ENCODE data around the gene OLFM1. TPM values are rescaled to one million over a fixed set of nuclear protein-coding genes. Genes with fewer than 3 reads are reported as not detected.

OLFM1 gene
- total RNA-seq, 4 donors from 2014 or later = 13.5 to 32.8 (median 25.6) TPM

DNA sequence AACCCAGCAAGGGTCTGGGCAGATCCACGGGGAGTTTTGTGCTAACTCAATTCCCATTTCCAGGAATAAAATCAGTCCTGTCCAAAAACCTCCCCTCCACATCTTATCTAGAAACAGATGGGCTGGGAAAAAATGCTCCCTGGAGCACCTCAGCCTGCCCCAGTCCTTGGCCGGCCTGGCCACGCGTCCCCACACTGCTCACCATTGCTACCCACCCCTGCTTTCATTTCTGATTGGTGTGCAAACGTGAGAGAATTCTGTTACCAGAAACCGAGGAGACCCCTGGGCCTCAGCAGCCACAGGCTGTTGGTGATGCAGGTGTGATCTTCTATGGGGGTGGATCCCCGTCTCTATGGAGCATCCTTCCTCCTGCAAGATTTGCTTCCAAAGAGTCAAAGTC lies 38.0 kb upstream of the OLFM1 start:
- ATAC-seq = no peak
- TF ChIP-seq CTCF (IDR thresholded peaks at IDR 0.05) = no peak
- no peak for TF ChIP-seq POLR2AphosphoS5 (IDR thresholded peaks at IDR 0.05)
- TF ChIP-seq POLR2A (IDR thresholded peaks at IDR 0.05) = no peak
- TF ChIP-seq EP300 (IDR thresholded peaks at IDR 0.05) = no peak
- Histone ChIP-seq H3K4me3 (no peak overlapping the region), H3K4me1 (no peaks in the 10 kb centered on the region), H3K36me3 (no peaks in the 10 kb centered on the region), H3K9me3 (peaks cover 0 to 17% (median 0%) of the 10 kb centered on the region in 3 donors), H3K27me3 (peaks cover 86% of the 10 kb centered on the region), H3K27ac (no peak overlapping the region)
- 73 to 81% methylated on average over 3 to 6 of the region's 7 CpGs for WGBS, 2 donors (ENCODE audit: low coverage in 1 of 2)

- WGBS, 2 donors (ENCODE audit: low coverage in 1 of 2) = 72 to 80% methylated on average over 13 to 14 of the region's 31 CpGs
- peaks cover 85% of the 10 kb centered on the region for H3K27me3 ChIP-seq
- H3K4me3 ChIP-seq = no peak overlapping the region
- no peaks in the 10 kb centered on the region for H3K36me3 ChIP-seq
- no peaks in the 10 kb centered on the region for H3K4me1 ChIP-seq
- H3K9me3 ChIP-seq = peaks cover 0 to 17% (median 0%) of the 10 kb centered on the region in 3 donors
- TF ChIP-seq CTCF (IDR thresholded peaks at IDR 0.05) = no peak
- no peak for TF ChIP-seq POLR2AphosphoS5 (IDR thresholded peaks at IDR 0.05)
- TF ChIP-seq POLR2A (IDR thresholded peaks at IDR 0.05) = no peak
- TF ChIP-seq EP300 (IDR thresholded peaks at IDR 0.05) = no peak
- no peak overlapping the region for H3K27ac ChIP-seq
- no peak for ATAC-seq
Measured at GRCh38 chr9:135050072-135050990, 37.1 kb upstream of the OLFM1 start.

DNA sequence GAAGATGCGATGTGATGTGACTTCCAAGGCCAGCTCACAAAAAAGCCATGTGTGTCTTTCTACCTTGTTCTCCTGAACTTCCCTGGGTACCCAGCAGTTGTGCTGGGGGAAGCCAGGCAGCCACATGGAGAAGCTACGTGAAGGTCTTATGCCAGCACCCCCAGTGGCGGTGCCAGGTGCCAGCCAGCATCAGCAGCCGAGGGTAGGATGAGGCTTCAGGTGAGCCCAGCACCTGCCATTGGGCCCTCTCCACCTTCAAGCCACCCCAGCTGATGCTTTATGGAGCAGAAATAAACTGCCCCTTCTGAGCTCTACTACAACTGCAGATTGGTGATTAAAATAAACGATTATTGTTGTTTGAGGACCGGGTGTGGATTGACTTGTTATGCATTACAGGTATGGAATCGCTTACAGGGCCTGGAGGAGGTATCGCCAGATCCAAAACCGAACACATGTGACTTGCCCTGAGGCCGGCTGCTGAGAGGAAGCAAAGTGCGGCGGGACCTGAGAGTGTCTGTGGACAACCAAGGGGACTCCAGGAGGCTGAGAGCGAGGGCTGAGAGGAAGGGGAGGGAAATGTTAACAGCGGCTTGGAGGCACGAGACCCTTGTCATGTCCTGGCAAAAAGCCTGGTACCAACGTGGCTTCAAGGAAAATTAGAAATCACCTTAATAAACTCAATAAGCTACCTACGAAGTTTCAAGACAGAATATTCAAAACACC lies 36.0 kb upstream of the OLFM1 start:
- no peak overlapping the region for H3K27ac ChIP-seq
- peaks cover 80% of the 10 kb centered on the region for H3K27me3 ChIP-seq
- 89 to 95% methylated on average over 4 to 14 of the region's 17 CpGs for WGBS, 2 donors (ENCODE audit: low coverage in 1 of 2)
- H3K36me3 ChIP-seq = no peaks in the 10 kb centered on the region
- ATAC-seq = no peak
- TF ChIP-seq POLR2AphosphoS5 (IDR thresholded peaks at IDR 0.05) (no peak), POLR2A (IDR thresholded peaks at IDR 0.05) (no peak), CTCF (IDR thresholded peaks at IDR 0.05) (no peak), EP300 (IDR thresholded peaks at IDR 0.05) (no peak)
- H3K4me3 ChIP-seq = no peak overlapping the region
- no peaks in the 10 kb centered on the region for H3K4me1 ChIP-seq
- H3K9me3 ChIP-seq = peaks cover 0 to 17% (median 0%) of the 10 kb centered on the region in 3 donors

DNA sequence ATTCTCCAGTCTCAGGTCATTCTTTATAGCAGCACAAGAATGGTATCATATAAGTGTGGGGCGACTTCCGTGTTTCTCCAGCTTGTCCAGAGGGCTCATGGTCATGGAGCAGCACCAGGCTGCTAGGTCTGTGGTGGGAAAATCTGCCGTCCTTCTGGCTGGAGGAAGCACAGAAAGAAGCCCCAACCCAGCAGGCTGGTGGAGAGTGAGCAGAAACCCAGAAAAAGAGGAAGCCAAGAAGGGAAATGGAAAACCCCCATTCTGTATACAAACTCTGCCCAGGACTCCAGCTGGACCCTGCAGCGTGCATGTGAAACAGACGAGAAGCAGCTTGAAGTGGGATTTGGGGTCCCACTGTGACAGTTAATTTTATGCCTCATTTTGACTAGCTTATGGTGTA lies 34.3 kb upstream of the OLFM1 start:
- Histone ChIP-seq H3K36me3 (no peaks in the 10 kb centered on the region), H3K4me1 (no peaks in the 10 kb centered on the region), H3K27ac (no peak overlapping the region), H3K9me3 (peaks cover 0 to 17% (median 0%) of the 10 kb centered on the region in 3 donors), H3K4me3 (no peak overlapping the region), H3K27me3 (peaks cover 82% of the 10 kb centered on the region)
- TF ChIP-seq EP300 (IDR thresholded peaks at IDR 0.05) (no peak), POLR2A (IDR thresholded peaks at IDR 0.05) (no peak), POLR2AphosphoS5 (IDR thresholded peaks at IDR 0.05) (no peak), CTCF (IDR thresholded peaks at IDR 0.05) (no peak)
- no peak for ATAC-seq
- 66 to 87% methylated on average over 4 to 5 of the region's 5 CpGs for WGBS, 2 donors (ENCODE audit: low coverage in 1 of 2)
